SU-DHL-6 (cell line): Measurements from ENCODE around the gene RELL1.

Experiments used
- H2AFZ ChIP-seq: fragments of 200-600 bp; sonication (generic); 2 replicates; pipeline ENCODE4 v1.6.1; 2014; ENCODE audit warnings: low read depth, mild to moderate bottlenecking, moderate library complexity, mixed read lengths, antibody characterized with exemption, low read length; ENCODE audit not compliant: severe bottlenecking
- H3F3A ChIP-seq: fragments of 200-600 bp; shearing (Covaris generic); 2 replicates; pipeline ENCODE4 v1.6.0; 2016; ENCODE audit warnings: antibody characterized with exemption, mild to moderate bottlenecking; ENCODE audit not compliant: insufficient read depth
- H3K27ac ChIP-seq: fragments of 200-600 bp; sonication (generic); 2 replicates; pipeline ENCODE4 v1.5.1; 2016; ENCODE audit warnings: low read depth, mild to moderate bottlenecking, low read length, moderate library complexity, mixed read lengths
- H3K27me3 ChIP-seq: fragments of 200-600 bp; sonication (generic), shearing (Covaris generic); 2 replicates; pipeline ENCODE4 v1.6.0; 2014; ENCODE audit warnings: mild to moderate bottlenecking, low read length
- H3K36me3 ChIP-seq: fragments of 200-600 bp; sonication (generic); 2 replicates; pipeline ENCODE4 v1.6.1; 2014; ENCODE audit warnings: mild to moderate bottlenecking, low read length, mixed read lengths
- H3K4me2 ChIP-seq: fragments of 300-600, 200-600 bp; shearing (Covaris generic), sonication (generic); 2 replicates; pipeline ENCODE4 v1.6.0; 2014; ENCODE audit warnings: low read length, low read depth, mild to moderate bottlenecking; ENCODE audit not compliant: poor library complexity, severe bottlenecking
- H3K4me3 ChIP-seq: fragments of 200-600 bp; sonication (generic); 2 replicates; pipeline ENCODE4 v1.5.1; 2014; ENCODE audit warnings: antibody characterized with exemption, low read length, mild to moderate bottlenecking, mixed read lengths; ENCODE audit not compliant: insufficient read depth, poor library complexity, severe bottlenecking
- H3K79me2 ChIP-seq: fragments of 200-600 bp; sonication (generic); 2 replicates; pipeline ENCODE4 v1.6.1; 2014; ENCODE audit warnings: mild to moderate bottlenecking, low read length, moderate library complexity; ENCODE audit not compliant: insufficient read depth
- H3K9ac ChIP-seq: fragments of 200-600 bp; sonication (generic); 2 replicates; pipeline ENCODE4 v1.7.0; 2014; ENCODE audit warnings: mild to moderate bottlenecking, low read length
- H3K9me2 ChIP-seq: fragments of 200-600 bp; sonication (generic); replicated peaks from 2 replicates; pipeline ENCODE4 v1.6.1; 2014; ENCODE audit warnings: low read length; ENCODE audit not compliant: insufficient read depth
- H3K9me3 ChIP-seq: fragments of 200-600 bp; sonication (generic); 2 replicates; pipeline ENCODE4 v1.6.1; 2014; ENCODE audit warnings: low read length, mixed read lengths; ENCODE audit not compliant: insufficient read depth
- H4K20me1 ChIP-seq: fragments of 200-600 bp; sonication (generic); 2 replicates; pipeline ENCODE4 v1.6.1; 2014; ENCODE audit warnings: low read depth, mild to moderate bottlenecking, antibody characterized with exemption, low read length, moderate library complexity, mixed read lengths
- EZH2phosphoT487 ChIP-seq: fragments of 200-600 bp; sonication (generic), shearing (Covaris generic); conservative IDR thresholded peaks from 2 replicates; pipeline ENCODE4 v1.6.1; 2018; ENCODE audit warnings: mild to moderate bottlenecking, antibody characterized with exemption, low read length, moderate library complexity, mixed read lengths
- TF ChIP-seq, protein P1 (sequence below): fragments of 200-600 bp; sonication (generic); IDR thresholded peaks from one replicate; pipeline ENCODE4 v1.5.1; 2017; ENCODE audit warnings: antibody characterized with exemption, mild to moderate bottlenecking, low read length, moderate library complexity; ENCODE audit not compliant: insufficient read depth, poor library complexity, severe bottlenecking

RELL1 gene

DNA sequence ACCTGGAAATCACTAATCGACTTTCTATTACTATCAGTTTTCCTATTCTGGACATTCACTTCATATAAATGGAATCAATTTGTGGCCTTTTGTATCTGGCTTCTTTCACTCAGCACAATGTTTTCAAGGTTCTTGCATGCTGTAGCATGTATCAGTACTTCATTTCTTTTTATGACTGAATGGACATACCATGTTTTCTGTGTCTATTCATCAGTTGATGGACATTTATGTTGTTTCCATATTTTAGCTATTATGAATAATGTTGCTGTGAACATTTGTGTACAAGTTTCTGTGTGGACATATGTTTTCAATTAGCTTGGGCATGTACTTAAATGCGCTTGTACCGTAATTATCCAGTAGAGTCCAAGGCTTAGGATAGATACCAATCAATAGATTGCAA, 19.9 kb upstream of the RELL1 start:
- Histone ChIP-seq H4K20me1 (no peaks in the 10 kb centered on the region), H3K27ac (no peak overlapping the region), H2AFZ (no peak overlapping the region), H3K36me3 (no peaks in the 10 kb centered on the region), H3K4me2 (no peak overlapping the region), H3K9ac (no peak overlapping the region), H3K27me3 (no peaks in the 10 kb centered on the region), H3K9me3 (no peaks in the 10 kb centered on the region), H3K79me2 (no peaks in the 10 kb centered on the region), H3K9me2 (no peaks in the 10 kb centered on the region), H3F3A (no peaks in the 10 kb centered on the region), H3K4me3 (no peak overlapping the region)
- TF ChIP-seq, protein P1, sequence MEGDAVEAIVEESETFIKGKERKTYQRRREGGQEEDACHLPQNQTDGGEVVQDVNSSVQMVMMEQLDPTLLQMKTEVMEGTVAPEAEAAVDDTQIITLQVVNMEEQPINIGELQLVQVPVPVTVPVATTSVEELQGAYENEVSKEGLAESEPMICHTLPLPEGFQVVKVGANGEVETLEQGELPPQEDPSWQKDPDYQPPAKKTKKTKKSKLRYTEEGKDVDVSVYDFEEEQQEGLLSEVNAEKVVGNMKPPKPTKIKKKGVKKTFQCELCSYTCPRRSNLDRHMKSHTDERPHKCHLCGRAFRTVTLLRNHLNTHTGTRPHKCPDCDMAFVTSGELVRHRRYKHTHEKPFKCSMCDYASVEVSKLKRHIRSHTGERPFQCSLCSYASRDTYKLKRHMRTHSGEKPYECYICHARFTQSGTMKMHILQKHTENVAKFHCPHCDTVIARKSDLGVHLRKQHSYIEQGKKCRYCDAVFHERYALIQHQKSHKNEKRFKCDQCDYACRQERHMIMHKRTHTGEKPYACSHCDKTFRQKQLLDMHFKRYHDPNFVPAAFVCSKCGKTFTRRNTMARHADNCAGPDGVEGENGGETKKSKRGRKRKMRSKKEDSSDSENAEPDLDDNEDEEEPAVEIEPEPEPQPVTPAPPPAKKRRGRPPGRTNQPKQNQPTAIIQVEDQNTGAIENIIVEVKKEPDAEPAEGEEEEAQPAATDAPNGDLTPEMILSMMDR, result no peak
- no peak for TF ChIP-seq EZH2phosphoT487

DNA sequence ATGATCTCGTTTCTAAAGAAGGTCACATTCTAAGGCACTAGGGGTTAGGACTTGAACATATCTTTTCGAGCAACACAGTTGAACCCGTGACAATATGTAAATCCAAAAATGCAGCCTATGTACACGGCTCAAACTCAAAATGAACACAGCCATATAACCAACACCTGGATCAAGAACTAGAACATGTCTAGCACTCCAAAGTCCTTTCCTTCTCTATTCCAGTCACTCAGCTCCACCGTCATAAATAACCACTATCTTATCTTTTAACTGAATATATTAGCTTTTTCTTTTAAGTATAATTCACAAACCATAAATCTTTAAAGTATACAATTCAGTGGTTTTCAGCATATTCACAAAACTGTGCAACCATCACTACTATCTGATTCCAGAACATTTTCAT, 19.4 kb upstream of the RELL1 start:
- H3K4me3 ChIP-seq, result no peak overlapping the region
- TF ChIP-seq, protein P1, result no peak
- TF ChIP-seq EZH2phosphoT487, result no peak
- no peaks in the 10 kb centered on the region for H3K9me2 ChIP-seq
- H3K79me2 ChIP-seq, result no peaks in the 10 kb centered on the region
- no peak overlapping the region for H3K27ac ChIP-seq
- no peaks in the 10 kb centered on the region for H3K36me3 ChIP-seq
- no peak overlapping the region for H2AFZ ChIP-seq
- H3K9ac ChIP-seq, result no peak overlapping the region
- no peaks in the 10 kb centered on the region for H3K9me3 ChIP-seq
- no peaks in the 10 kb centered on the region for H3F3A ChIP-seq
- H4K20me1 ChIP-seq, result no peaks in the 10 kb centered on the region
- H3K4me2 ChIP-seq, result no peak overlapping the region
- H3K27me3 ChIP-seq, result no peaks in the 10 kb centered on the region

DNA sequence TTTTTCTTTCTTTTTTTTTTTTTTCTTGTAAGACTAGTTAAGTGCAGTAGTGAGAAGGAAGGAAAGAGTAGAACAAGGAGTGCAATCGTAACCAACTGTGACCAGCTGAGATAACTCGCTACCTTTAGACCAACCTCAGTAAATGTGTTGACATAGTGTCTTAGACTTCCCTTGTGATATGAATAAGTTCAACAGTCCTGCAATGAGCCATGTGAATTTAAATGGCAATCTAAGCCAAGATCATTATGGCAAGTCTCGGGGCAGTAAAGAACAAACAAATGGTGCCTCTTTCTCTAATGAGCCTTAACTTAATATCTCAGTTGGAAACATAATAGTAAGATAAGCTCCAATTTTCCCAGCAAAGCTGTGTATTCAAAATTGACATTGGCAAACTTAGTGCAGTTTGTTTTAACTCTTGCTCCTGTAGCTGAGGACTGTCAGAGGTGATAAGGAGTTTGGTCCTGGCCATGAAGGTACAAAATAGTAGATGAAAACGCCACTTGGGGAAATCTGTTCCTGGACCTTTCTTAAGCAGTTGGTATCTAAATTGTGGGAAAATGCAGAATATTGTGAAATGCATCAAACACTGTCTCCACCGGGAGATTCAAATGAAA, 13.8 kb upstream of the RELL1 start:
- Histone ChIP-seq H3K27me3 (no peaks in the 10 kb centered on the region), H3K27ac (no peak overlapping the region), H3K9me2 (no peaks in the 10 kb centered on the region), H3F3A (no peaks in the 10 kb centered on the region), H3K4me2 (no peak overlapping the region), H2AFZ (no peak overlapping the region), H4K20me1 (no peaks in the 10 kb centered on the region), H3K4me3 (no peak overlapping the region), H3K9ac (no peak overlapping the region), H3K9me3 (no peaks in the 10 kb centered on the region), H3K36me3 (no peaks in the 10 kb centered on the region), H3K79me2 (no peaks in the 10 kb centered on the region)
- TF ChIP-seq, protein P1, result no peak
- no peak for TF ChIP-seq EZH2phosphoT487

DNA sequence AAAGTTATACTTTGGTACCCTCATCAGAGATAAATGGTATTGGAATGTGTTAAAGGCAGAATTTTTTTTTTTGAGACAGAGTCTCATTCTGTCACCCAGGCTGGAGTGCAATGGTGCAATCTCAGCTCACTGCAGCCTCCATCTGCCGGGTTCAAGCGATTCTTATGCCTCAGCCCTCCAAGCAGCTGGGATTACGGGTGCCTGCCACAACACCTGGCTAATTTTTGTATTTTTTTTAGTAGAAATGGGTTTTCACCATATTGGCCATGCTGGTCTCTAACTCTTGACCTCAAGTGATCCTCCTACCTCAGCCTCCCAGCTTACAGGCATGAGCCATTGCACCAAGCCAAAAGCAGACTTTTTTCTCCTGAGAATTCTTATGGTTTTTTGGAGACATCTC, 11.4 kb upstream of the RELL1 start:
- Histone ChIP-seq H3K27ac (no peak overlapping the region), H3K9me2 (no peaks in the 10 kb centered on the region), H3K79me2 (no peaks in the 10 kb centered on the region), H4K20me1 (no peaks in the 10 kb centered on the region), H3K4me3 (no peak overlapping the region), H3K9me3 (no peaks in the 10 kb centered on the region), H3K9ac (no peak overlapping the region), H3K4me2 (no peak overlapping the region), H2AFZ (no peak overlapping the region), H3F3A (no peaks in the 10 kb centered on the region), H3K36me3 (no peaks in the 10 kb centered on the region), H3K27me3 (no peaks in the 10 kb centered on the region)
- no peak for TF ChIP-seq EZH2phosphoT487
- TF ChIP-seq, protein P1, result no peak
